ENCODE measurements around the gene PRRT2. TPM values are rescaled to one million over a fixed set of nuclear protein-coding genes. Genes with fewer than 3 reads are reported as not detected.

PRRT2 gene
- total RNA-seq, 2 experiments from 2014 or later, result 1.5 to 2.0 TPM

DNA sequence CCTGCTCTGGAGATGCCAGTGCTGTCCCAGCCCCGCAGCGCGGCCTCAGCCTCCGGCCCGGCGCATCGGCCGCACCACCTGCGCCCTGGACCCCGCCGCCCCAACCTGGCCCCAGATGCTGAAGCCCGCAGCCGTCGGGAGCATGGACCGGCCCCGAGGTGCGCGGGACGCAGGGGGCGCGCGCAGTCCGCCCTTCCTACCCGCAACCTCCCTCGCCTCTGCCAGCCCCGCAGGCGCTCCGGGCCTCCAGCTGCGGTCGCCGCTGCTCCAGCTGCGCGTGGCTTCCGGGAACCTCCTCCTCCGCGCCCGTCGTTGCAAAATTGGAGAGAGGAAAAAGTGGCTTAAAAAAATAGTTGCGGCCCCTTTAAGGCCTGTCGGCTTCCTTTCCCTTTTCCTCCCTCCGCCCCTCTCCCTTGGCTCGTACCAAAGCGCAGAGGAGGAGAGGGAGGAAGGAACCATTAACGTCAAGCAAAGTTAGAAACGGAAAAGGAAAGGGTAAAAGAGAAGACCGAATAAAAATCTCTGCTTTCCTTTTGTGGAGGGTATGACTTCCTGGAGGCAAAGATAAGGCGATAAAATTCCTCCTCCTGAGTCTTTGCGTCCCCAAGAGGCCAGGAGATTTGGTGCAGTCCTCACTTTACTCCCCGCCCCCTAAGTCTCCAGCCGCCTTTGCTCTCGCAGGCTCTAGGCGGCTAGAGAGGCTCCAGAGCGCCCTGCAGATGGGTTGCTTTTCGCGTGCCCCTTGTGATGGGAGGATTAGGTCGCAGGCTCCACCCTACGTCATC is 51.1 kb downstream of the PRRT2 start, which contains the start of gene CDIPT:
Gene CDIPT (minus strand): TSS at position 343 of the 785 bp plus-strand sequence. CDS start 369 bp downstream, outside the sequence.
- POLR2A ChIA-PET, result interaction anchor here (0.6 to 1.7 kb wide), 4 partner anchors 15 to 473 kb away, joined by 3 to 8 read pairs (median 3); partner anchors contain the start of gene TMEM219
- Mint-ChIP-seq H3K36me3 (ENCODE audit: low read depth) (peaks cover 23% of the 10 kb centered on the region), H3K4me3 (peak within 1 kb of the TSS; percentile 88), H3K4me1 (ENCODE audit: low read depth) (peaks cover 18% of the 10 kb centered on the region), H3K27me3 (no peaks in the 10 kb centered on the region), H3K9me3 (no peaks in the 10 kb centered on the region), H3K27ac (peak within 1 kb of the TSS; percentile 97)
- TF ChIP-seq, protein P1, sequence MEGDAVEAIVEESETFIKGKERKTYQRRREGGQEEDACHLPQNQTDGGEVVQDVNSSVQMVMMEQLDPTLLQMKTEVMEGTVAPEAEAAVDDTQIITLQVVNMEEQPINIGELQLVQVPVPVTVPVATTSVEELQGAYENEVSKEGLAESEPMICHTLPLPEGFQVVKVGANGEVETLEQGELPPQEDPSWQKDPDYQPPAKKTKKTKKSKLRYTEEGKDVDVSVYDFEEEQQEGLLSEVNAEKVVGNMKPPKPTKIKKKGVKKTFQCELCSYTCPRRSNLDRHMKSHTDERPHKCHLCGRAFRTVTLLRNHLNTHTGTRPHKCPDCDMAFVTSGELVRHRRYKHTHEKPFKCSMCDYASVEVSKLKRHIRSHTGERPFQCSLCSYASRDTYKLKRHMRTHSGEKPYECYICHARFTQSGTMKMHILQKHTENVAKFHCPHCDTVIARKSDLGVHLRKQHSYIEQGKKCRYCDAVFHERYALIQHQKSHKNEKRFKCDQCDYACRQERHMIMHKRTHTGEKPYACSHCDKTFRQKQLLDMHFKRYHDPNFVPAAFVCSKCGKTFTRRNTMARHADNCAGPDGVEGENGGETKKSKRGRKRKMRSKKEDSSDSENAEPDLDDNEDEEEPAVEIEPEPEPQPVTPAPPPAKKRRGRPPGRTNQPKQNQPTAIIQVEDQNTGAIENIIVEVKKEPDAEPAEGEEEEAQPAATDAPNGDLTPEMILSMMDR (IDR thresholded peaks at IDR 0.05), result peak; percentile 66
- CTCF ChIA-PET, result interaction anchor here (0.7 to 2.4 kb wide), 8 partner anchors 15 to 169 kb away, joined by 3 to 13 read pairs (median 6); partner anchors contain the start of genes PAGR1, TAOK2 and TLCD3B
- ATAC-seq (peak; percentile 99), DNase-seq (peak; percentile 96)
- intact Hi-C loops (cut with micrococcal nuclease), result no loop called here

DNA sequence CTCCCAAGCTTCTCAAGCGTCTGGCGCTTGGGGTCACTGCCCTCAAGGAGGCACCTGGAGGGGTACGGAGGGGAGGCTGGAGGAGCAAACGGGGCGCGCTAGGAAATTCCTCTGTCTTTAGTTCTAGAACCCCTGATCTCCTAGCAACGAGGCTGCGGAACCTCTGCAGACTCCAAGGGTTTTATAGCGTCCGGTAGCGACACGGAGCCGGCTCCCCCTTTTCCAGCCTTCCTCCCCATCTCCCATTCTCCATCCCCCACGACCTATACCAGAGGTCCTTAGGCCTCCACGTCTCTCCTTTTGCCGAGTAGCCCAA is 51.6 kb downstream of the PRRT2 start:
- no peak for DNase-seq
- H3K4me3 Mint-ChIP-seq, result peak overlapping the region; percentile 88
- intact Hi-C loops (cut with micrococcal nuclease), result no loop called here
- peaks cover 15% of the 10 kb centered on the region for H3K4me1 Mint-ChIP-seq (ENCODE audit: low read depth)
- peaks cover 20% of the 10 kb centered on the region for H3K36me3 Mint-ChIP-seq (ENCODE audit: low read depth)
- TF ChIP-seq, protein P1 (IDR thresholded peaks at IDR 0.05), result peak; percentile 20
- ATAC-seq, result no peak
- CTCF ChIA-PET, result interaction anchor here (0.7 to 2.4 kb wide), 8 partner anchors 15 to 168 kb away, joined by 3 to 13 read pairs (median 6); partner anchors contain the start of genes PAGR1, TAOK2 and TLCD3B
- POLR2A ChIA-PET, result interaction anchor here (0.6 to 1.7 kb wide), 4 partner anchors 16 to 472 kb away, joined by 3 to 8 read pairs (median 3); partner anchors contain the start of gene TMEM219
- H3K27me3 Mint-ChIP-seq, result no peaks in the 10 kb centered on the region
- H3K27ac Mint-ChIP-seq, result peak overlapping the region; percentile 97
- no peaks in the 10 kb centered on the region for H3K9me3 Mint-ChIP-seq

DNA sequence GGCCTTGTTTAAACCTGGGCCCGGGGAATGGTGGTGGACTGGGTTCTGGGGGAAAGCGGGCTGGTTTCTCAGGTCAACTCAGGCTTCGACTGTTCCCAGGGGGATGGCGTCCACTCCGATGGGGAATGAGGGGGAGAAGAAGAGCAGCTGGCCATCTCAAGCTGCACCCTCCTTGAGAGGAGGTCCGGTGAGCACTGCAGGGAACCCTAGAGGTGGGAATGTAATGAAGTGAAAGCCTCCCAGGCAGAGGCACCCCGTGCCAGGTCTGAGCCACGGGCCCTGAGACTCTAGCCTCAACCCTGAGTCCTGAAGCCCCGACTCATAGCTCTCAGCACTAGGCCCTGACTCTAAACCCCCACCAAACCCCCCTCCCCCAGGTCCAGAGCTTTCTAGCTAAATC is 52.2 kb downstream of the PRRT2 start:
- TF ChIP-seq, protein P1 (IDR thresholded peaks at IDR 0.05), result no peak
- Mint-ChIP-seq H3K27me3 (no peaks in the 10 kb centered on the region), H3K4me1 (ENCODE audit: low read depth) (peaks cover 15% of the 10 kb centered on the region), H3K27ac (no peak overlapping the region), H3K9me3 (no peaks in the 10 kb centered on the region), H3K36me3 (ENCODE audit: low read depth) (peaks cover 15% of the 10 kb centered on the region), H3K4me3 (no peak overlapping the region)
- ATAC-seq (no peak), DNase-seq (no peak)
- ChIA-PET POLR2A (interaction anchor here (0.8 to 1.7 kb wide), 2 partner anchors 13 to 97 kb away, joined by 3 to 8 read pairs; partner anchors contain the start of gene TMEM219), CTCF (interaction anchor here (1.3 to 2.4 kb wide), 6 partner anchors 16 to 168 kb away, joined by 3 to 13 read pairs (median 8); partner anchors contain the start of genes PAGR1, TAOK2 and TLCD3B)
- intact Hi-C loops (cut with micrococcal nuclease), result no loop called here

Other genes with a start within 250 kb of the PRRT2 start
- 100 to 1,000 TPM; 110 to 119 TPM for gene SPN, start 148.9 kb upstream of the PRRT2 start, total RNA-seq
- 10 to 100 TPM in 1 of 2 experiments, 1 to 10 TPM in 1; 9.3 to 11.7 TPM for gene QPRT, start 133.0 kb upstream of the PRRT2 start, total RNA-seq
- gene C16orf54, start 66.2 kb upstream of the PRRT2 start, total RNA-seq, result 10 to 100 TPM; 22.2 to 22.4 TPM
- not detected for gene ZG16, start 33.9 kb upstream of the PRRT2 start, total RNA-seq
- gene KIF22, start 21.4 kb upstream of the PRRT2 start, total RNA-seq, result 100 to 1,000 TPM; 160 to 165 TPM
- 100 to 1,000 TPM; 380 to 382 TPM for gene MAZ, start 5.7 kb upstream of the PRRT2 start, total RNA-seq
- gene PAGR1, start 4.0 kb downstream of the PRRT2 start, total RNA-seq, result 10 to 100 TPM; 26.8 to 29.0 TPM
- gene MVP, start 8.3 kb downstream of the PRRT2 start, total RNA-seq, result 10 to 100 TPM; 32.5 to 33.2 TPM
- gene CDIPT, start 51.0 kb downstream of the PRRT2 start, total RNA-seq, result 10 to 100 TPM; 30.2 to 35.4 TPM
- under 1 TPM; 0.11 to 0.13 TPM for gene SEZ6L2, start 87.4 kb downstream of the PRRT2 start, total RNA-seq
- gene ASPHD1, start 88.3 kb downstream of the PRRT2 start, total RNA-seq, result 1 to 10 TPM; 2.0 to 2.1 TPM
- 10 to 100 TPM; 35.2 to 35.3 TPM for gene KCTD13, start 114.0 kb downstream of the PRRT2 start, total RNA-seq
- 10 to 100 TPM; 31.9 to 34.9 TPM for gene TMEM219, start 149.9 kb downstream of the PRRT2 start, total RNA-seq
- gene TAOK2, start 161.7 kb downstream of the PRRT2 start, total RNA-seq, result 10 to 100 TPM; 25.0 to 25.9 TPM
- gene HIRIP3, start 183.4 kb downstream of the PRRT2 start, total RNA-seq, result 10 to 100 TPM; 35.2 to 36.4 TPM
- gene INO80E, start 184.0 kb downstream of the PRRT2 start, total RNA-seq, result 10 to 100 TPM; 75.9 to 79.1 TPM
- 1 to 10 TPM in 1 of 2 experiments, under 1 TPM in 1; 0.68 to 1.8 TPM for gene DOC2A, start 198.8 kb downstream of the PRRT2 start, total RNA-seq
- gene C16orf92, start 211.0 kb downstream of the PRRT2 start, total RNA-seq, result not detected
- 1 to 10 TPM; 3.5 to 3.6 TPM for gene TLCD3B, start 219.1 kb downstream of the PRRT2 start, total RNA-seq